HEK293 (cell line): Measurements from ENCODE around the gene MSI2.

Experiments used
- AEBP2 ChIP-seq: fragments of 450-650 bp; formaldehyde crosslinking; IDR thresholded peaks from 2 replicates; pipeline ENCODE4 v1.5.1; 2016; ENCODE audit warnings: missing biosample characterization, missing genetic modification characterization, borderline replicate concordance
- HOXA7 ChIP-seq: sonication (generic); formaldehyde crosslinking; IDR thresholded peaks from 2 replicates; pipeline ENCODE4 v1.8.1; 2022; ENCODE audit warnings: missing genetic modification reagents, borderline replicate concordance
- IKZF3 ChIP-seq: fragments of 450-650 bp; IDR thresholded peaks from 2 replicates; pipeline ENCODE4 v1.5.0; 2018; ENCODE audit warnings: missing biosample characterization, mild to moderate bottlenecking, missing genetic modification characterization, moderate library complexity
- KLF7 ChIP-seq: fragments of 450-650 bp; formaldehyde crosslinking; IDR thresholded peaks from 2 replicates; pipeline ENCODE4 v1.5.1; 2016; ENCODE audit warnings: missing biosample characterization, missing genetic modification characterization, borderline replicate concordance
- MEIS1 ChIP-seq: sonication (generic); formaldehyde crosslinking; IDR thresholded peaks from 2 replicates; pipeline ENCODE4 v1.8.1; 2022; ENCODE audit warnings: missing genetic modification reagents, mild to moderate bottlenecking, borderline replicate concordance
- PBX3 ChIP-seq: sonication (generic); formaldehyde crosslinking; IDR thresholded peaks from 2 replicates; pipeline ENCODE4 v1.8.1; 2022; ENCODE audit warnings: mild to moderate bottlenecking, moderate library complexity, missing genetic modification reagents
- PRDM10 ChIP-seq: fragments of 450-650 bp; formaldehyde crosslinking; IDR thresholded peaks from 2 replicates; pipeline ENCODE4 v1.5.1; 2016; ENCODE audit warnings: missing biosample characterization, missing genetic modification characterization
- REST ChIP-seq: fragments of 450-650 bp; formaldehyde crosslinking; IDR thresholded peaks from 2 replicates; pipeline ENCODE4 v1.5.1; 2016; ENCODE audit warnings: missing biosample characterization, missing genetic modification characterization
- ZIC2 ChIP-seq: fragments of 450-650 bp; formaldehyde crosslinking; IDR thresholded peaks from 2 replicates; pipeline ENCODE4 v1.5.1; 2016; ENCODE audit warnings: missing biosample characterization, missing genetic modification characterization
- ZNF112 ChIP-seq: fragments of 450-650 bp; formaldehyde crosslinking; IDR thresholded peaks from 2 replicates; pipeline ENCODE4 v1.5.0; 2017; ENCODE audit warnings: missing biosample characterization, missing genetic modification characterization
- ZNF133 ChIP-seq: fragments of 450-650 bp; formaldehyde crosslinking; IDR thresholded peaks from 2 replicates; pipeline ENCODE4 v1.5.1; 2016; ENCODE audit warnings: missing biosample characterization, missing genetic modification characterization
- ZNF311 ChIP-seq: fragments of 450-650 bp; formaldehyde crosslinking; IDR thresholded peaks from 2 replicates; pipeline ENCODE4 v1.5.1; 2017; ENCODE audit warnings: missing biosample characterization, missing genetic modification characterization, borderline replicate concordance
- ZNF350 ChIP-seq: fragments of 450-650 bp; formaldehyde crosslinking; IDR thresholded peaks from 2 replicates; pipeline ENCODE4 v1.5.0; 2017; ENCODE audit warnings: missing biosample characterization, mild to moderate bottlenecking, missing genetic modification characterization
- ZNF398 ChIP-seq: fragments of 450-650 bp; formaldehyde crosslinking; IDR thresholded peaks from 2 replicates; pipeline ENCODE4 v1.5.1; 2017; ENCODE audit warnings: missing biosample characterization, missing genetic modification characterization
- ZNF416 ChIP-seq: fragments of 450-650 bp; formaldehyde crosslinking; IDR thresholded peaks from 2 replicates; pipeline ENCODE4 v1.5.1; 2016; ENCODE audit warnings: missing biosample characterization, missing genetic modification characterization
- ZNF433 ChIP-seq: fragments of 450-650 bp; formaldehyde crosslinking; IDR thresholded peaks from 2 replicates; pipeline ENCODE4 v1.5.1; 2016; ENCODE audit warnings: missing biosample characterization, missing genetic modification characterization, low read depth
- ZNF48 ChIP-seq: fragments of 450-650 bp; formaldehyde crosslinking; IDR thresholded peaks from 2 replicates; pipeline ENCODE4 v1.5.1; 2016; ENCODE audit warnings: missing biosample characterization, missing genetic modification characterization
- ZNF600 ChIP-seq: fragments of 450-650 bp; formaldehyde crosslinking; IDR thresholded peaks from 2 replicates; pipeline ENCODE4 v1.5.1; 2016; ENCODE audit warnings: missing biosample characterization, missing genetic modification characterization
- ZNF621 ChIP-seq: fragments of 450-650 bp; formaldehyde crosslinking; IDR thresholded peaks from 2 replicates; pipeline ENCODE4 v1.5.1; 2017; ENCODE audit warnings: missing biosample characterization, missing genetic modification characterization
- ZNF629 ChIP-seq: fragments of 450-650 bp; formaldehyde crosslinking; IDR thresholded peaks from 2 replicates; pipeline ENCODE4 v1.5.1; 2017; ENCODE audit warnings: missing biosample characterization, missing genetic modification characterization
- ZNF701 ChIP-seq: fragments of 450-650 bp; formaldehyde crosslinking; IDR thresholded peaks from 2 replicates; pipeline ENCODE4 v1.5.1; 2016; ENCODE audit warnings: missing biosample characterization, missing genetic modification characterization
- ZNF768 ChIP-seq: fragments of 450-650 bp; formaldehyde crosslinking; IDR thresholded peaks from 2 replicates; pipeline ENCODE4 v1.5.1; 2018; ENCODE audit warnings: missing biosample characterization, mild to moderate bottlenecking, missing genetic modification characterization
- ZNF785 ChIP-seq: fragments of 450-650 bp; formaldehyde crosslinking; IDR thresholded peaks from 2 replicates; pipeline ENCODE4 v1.5.1; 2016; ENCODE audit warnings: missing biosample characterization, missing genetic modification characterization
- TF ChIP-seq, protein P1 (sequence below): fragments of 450-650 bp; formaldehyde crosslinking; IDR thresholded peaks from 2 replicates; pipeline ENCODE4 v1.5.1; 2017; ENCODE audit warnings: missing biosample characterization, mild to moderate bottlenecking, missing genetic modification characterization, moderate library complexity

Gene MSI2

GRCh38 chr17:57257895-57258851, 1.9 kb downstream of the MSI2 start (continued):
- TF ChIP-seq REST (tag by site-specific recombination) (no peak), ZIC2 (no peak), ZNF785 (tag by site-specific recombination) (no peak), ZNF398 (tag by site-specific recombination) (peak; percentile 89), ZNF350 (no peak), ZNF768 (tag by site-specific recombination) (no peak), ZNF629 (tag by site-specific recombination) (peak; percentile 63), PRDM10 (tag by site-specific recombination) (peak; percentile 24; the same call in 1 of the 2 replicates), PBX3 (CRISPR knock-in tag) (no peak), AEBP2 (tag by site-specific recombination) (no peak), HOXA7 (CRISPR knock-in tag) (no peak), ZNF133 (tag by site-specific recombination) (no peak), MEIS1 (no peak), ZNF600 (tag by site-specific recombination) (peak; percentile 81), KLF7 (no peak), IKZF3 (no peak), ZNF416 (tag by site-specific recombination) (no peak), ZNF112 (tag by site-specific recombination) (no peak), ZNF311 (no peak), ZNF621 (tag by site-specific recombination) (no peak), ZNF48 (tag by site-specific recombination) (no peak), ZNF701 (no peak), ZNF433 (no peak)
- TF ChIP-seq, protein P1, sequence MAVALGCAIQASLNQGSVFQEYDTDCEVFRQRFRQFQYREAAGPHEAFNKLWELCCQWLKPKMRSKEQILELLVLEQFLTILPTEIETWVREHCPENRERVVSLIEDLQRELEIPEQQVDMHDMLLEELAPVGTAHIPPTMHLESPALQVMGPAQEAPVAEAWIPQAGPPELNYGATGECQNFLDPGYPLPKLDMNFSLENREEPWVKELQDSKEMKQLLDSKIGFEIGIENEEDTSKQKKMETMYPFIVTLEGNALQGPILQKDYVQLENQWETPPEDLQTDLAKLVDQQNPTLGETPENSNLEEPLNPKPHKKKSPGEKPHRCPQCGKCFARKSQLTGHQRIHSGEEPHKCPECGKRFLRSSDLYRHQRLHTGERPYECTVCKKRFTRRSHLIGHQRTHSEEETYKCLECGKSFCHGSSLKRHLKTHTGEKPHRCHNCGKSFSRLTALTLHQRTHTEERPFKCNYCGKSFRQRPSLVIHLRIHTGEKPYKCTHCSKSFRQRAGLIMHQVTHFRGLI (tag by site-specific recombination): peak; percentile 34; the same call in 1 of the 2 replicates
